ENCODE measurements around the gene DPM2.
A peak's percentile ranks its signal among the peaks of the same experiment; 100 is the strongest.

The DPM2 gene

DNA sequence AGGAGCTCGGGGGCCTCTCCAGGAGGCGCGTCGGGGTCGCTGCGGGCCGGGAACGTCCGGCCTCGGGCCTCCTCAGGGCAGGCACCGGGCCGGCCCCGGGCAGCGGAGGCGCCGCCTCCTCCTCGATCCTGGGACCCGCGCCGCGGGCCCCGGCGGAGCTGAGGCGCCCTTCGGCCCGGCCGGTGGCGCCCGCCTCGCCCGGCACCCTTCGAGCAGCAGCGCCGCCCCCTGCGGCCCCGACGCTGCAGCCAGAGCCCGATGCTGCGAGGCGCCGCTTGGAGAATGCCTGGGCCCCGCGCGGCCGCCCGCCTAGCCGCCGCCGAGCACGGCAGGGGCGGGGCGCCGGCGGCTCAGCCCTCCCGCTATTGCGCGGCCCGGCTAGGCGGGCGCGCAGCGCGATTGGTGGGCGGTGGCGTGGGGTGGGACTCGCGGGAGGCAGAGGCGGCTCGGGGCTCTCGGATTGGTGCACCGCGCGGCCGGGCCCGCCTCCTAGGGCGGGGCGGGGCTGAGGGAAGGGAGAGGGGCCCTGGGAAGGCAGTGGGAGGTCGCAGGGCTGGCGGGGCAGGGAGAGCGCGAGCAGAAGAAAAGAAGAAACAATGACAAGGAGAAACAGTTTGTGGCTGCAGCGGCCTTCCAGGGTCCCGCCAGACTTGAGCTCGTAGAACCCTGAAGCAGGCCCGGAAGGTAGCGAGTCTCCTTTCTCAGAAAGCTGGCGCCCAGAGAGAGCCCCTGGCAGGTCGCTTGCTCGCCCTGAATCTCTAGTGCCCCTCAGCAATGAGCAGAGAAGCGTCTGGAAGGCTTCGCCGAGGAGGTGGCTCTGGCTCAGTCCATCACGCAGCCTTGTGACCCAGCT is 43.3 kb upstream of the DPM2 start, which contains the start of gene EEIG1:
Gene EEIG1, minus strand, starts transcription at position 284 of the 853 bp plus-strand sequence. CDS start 852 bp downstream, outside the sequence.
- DNase-seq (ENCODE audit: low spot score) = peak; percentile 98
- in situ Hi-C loops (cut with MboI; ENCODE audit: low sequenced_read_pairs, unreplicated experiment) = no loop called here
- TF ChIP-seq, protein P1, sequence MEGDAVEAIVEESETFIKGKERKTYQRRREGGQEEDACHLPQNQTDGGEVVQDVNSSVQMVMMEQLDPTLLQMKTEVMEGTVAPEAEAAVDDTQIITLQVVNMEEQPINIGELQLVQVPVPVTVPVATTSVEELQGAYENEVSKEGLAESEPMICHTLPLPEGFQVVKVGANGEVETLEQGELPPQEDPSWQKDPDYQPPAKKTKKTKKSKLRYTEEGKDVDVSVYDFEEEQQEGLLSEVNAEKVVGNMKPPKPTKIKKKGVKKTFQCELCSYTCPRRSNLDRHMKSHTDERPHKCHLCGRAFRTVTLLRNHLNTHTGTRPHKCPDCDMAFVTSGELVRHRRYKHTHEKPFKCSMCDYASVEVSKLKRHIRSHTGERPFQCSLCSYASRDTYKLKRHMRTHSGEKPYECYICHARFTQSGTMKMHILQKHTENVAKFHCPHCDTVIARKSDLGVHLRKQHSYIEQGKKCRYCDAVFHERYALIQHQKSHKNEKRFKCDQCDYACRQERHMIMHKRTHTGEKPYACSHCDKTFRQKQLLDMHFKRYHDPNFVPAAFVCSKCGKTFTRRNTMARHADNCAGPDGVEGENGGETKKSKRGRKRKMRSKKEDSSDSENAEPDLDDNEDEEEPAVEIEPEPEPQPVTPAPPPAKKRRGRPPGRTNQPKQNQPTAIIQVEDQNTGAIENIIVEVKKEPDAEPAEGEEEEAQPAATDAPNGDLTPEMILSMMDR (IDR thresholded peaks at IDR 0.05; ENCODE audit: borderline replicate concordance, control extremely low read depth, extremely low read depth, insufficient read depth, missing control alignments) = no peak

DNA sequence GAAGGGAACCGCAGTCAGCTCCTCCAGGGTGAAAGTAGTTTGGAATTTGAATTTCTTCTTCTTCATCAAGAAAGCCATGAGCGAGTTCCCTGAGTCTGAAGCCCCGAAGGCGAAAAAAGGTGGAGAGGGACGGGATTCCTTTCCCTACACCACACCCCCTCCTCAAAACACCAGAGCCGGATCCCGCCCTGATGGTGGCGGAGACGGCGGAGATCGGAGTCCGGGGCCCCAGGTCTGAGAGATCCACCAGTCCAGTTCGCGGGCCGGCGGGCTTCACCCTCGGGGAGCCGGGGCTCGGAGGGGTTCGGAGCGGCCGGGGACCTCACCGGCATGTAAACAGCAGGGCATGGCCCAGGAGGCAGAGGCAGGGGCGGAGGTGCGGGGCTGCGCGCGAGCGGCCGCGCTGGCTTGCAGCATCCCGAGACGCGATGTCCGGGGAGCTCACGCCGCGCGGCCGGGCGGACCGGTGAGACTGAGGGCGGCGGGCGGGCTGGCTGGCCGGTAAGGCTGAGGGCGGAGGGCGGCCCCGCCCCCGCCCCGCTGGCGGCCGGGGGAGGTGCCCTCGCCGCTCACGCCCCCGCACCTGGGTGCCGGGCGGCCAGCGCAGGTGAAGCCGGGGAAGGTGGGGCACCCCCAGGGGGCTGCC is 42.5 kb upstream of the DPM2 start:
- TF ChIP-seq, protein P1 (IDR thresholded peaks at IDR 0.05; ENCODE audit: borderline replicate concordance, control extremely low read depth, extremely low read depth, insufficient read depth, missing control alignments) = no peak
- no peak for DNase-seq (ENCODE audit: low spot score)
- in situ Hi-C loops (cut with MboI; ENCODE audit: low sequenced_read_pairs, unreplicated experiment) = no loop called here

DNA sequence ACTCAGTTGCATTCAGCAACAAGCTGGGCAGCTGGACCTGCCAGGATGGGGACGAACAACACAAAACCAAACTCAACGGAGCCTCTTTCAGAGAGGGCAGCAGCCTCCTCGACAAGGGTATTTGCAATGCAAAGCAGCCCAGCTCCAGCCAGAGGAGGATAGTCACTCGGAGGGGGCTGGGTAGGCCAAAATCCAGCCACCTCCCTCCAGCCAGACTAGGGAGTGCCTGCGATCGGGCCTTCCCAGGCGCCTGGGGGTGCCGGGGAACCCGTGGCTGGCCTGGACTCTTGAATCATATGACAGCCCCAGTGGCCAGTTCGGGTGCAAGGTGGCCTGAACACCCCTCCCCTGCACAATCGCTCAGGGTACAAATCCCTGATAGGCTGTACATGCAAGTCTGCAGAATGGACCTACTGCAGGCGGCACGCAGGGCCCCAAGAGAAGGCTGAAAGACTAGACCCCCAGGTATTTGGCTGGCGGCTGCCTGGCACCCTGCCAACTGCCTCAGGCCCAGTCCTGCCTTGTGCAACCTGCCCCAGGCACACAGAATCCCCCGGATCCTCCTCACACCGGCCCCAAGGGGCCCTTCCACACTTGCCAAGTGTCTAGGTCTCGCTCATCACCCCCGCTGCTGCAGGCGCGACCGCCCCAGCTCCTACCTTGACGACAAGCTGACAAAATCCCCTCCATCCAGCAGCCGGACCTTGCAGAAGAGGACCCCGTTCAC is 41.8 kb upstream of the DPM2 start:
- TF ChIP-seq, protein P1 (IDR thresholded peaks at IDR 0.05; ENCODE audit: borderline replicate concordance, control extremely low read depth, extremely low read depth, insufficient read depth, missing control alignments) = no peak
- in situ Hi-C loops (cut with MboI; ENCODE audit: low sequenced_read_pairs, unreplicated experiment) = no loop called here
- peak; percentile 69 for DNase-seq (ENCODE audit: low spot score)

DNA sequence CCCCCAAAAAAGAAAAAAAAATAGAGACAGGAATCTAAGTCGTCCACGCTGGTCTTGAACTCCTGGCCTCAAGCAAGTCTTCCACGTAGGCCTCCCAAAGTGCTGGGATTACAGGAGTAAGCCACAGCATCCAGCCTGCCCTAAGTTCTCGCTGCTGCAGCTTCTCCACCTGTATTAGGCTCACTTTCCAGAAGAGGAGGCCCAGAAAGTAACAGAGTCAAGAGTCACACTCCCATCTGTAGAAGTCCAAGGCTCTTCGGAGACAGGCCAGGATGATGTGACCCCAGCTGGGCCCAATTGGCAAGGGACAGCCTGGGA is 41.3 kb upstream of the DPM2 start:
- DNase-seq (ENCODE audit: low spot score) = no peak
- TF ChIP-seq, protein P1 (IDR thresholded peaks at IDR 0.05; ENCODE audit: borderline replicate concordance, control extremely low read depth, extremely low read depth, insufficient read depth, missing control alignments) = no peak
- in situ Hi-C loops (cut with MboI; ENCODE audit: low sequenced_read_pairs, unreplicated experiment) = no loop called here

DNA sequence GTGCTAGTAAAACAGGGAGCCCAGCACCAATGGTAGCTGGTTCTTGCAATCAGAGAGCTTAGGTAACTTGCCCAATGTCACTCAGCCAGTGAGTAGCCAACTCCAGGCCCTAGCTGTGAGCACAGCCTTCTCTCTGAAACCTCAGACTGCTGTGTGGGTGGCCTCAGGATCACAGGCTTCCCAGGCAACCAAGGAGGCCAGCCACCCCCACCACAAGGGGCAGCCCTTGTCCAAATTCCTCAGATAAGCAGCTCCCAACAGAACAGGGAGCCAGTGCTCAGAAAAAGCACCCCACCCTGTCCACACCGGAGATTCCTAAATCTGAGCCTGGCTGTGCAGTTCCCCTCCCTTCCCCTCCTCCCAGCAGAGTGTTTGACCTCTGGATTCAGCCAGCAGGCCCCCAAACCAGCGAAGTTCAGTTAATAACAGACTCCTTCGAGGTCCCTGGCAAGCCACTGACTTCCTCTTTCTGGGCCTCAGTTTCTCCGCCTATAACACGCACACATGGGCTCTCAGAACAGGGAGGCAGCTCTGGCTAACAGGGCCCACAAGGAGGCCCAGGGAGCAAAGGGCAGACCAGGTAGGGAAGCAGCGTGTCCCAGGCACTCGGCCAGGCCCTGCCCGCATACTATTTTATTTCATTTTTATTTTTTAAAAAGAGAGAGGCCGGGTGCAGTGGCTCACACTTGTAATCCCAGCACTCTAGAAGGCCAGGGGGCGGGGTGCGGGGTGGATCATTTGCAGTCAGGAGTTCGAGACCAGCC is 40.4 kb upstream of the DPM2 start:
- no peak for DNase-seq (ENCODE audit: low spot score)
- TF ChIP-seq, protein P1 (IDR thresholded peaks at IDR 0.05; ENCODE audit: borderline replicate concordance, control extremely low read depth, extremely low read depth, insufficient read depth, missing control alignments) = no peak
- in situ Hi-C loops (cut with MboI; ENCODE audit: low sequenced_read_pairs, unreplicated experiment) = no loop called here

All from GM13976 (cell line).